SK-N-MC (cell line): ENCODE results near the gene SPECC1.

Source experiments
- EZH2 ChIP-seq: fragments of 200-600 bp; sonication (generic); IDR thresholded peaks from one replicate; pipeline ENCODE4 v1.6.1; 2017; ENCODE audit warnings: antibody characterized with exemption
- FOXP2 ChIP-seq: optimal IDR thresholded peaks from 2 replicates; pipeline ENCODE3; 2011; ENCODE audit warnings: mild to moderate bottlenecking, moderate library complexity; ENCODE audit not compliant: insufficient read depth; ENCODE audit errors: extremely low read length, control extremely low read depth
- POLR2AphosphoS5 ChIP-seq: IDR thresholded peaks from 2 replicates; pipeline ENCODE4 v1.6.1; 2012; ENCODE audit warnings: mild to moderate bottlenecking, low read depth, low read length, borderline replicate concordance

- TF ChIP-seq POLR2AphosphoS5: no peak
- TF ChIP-seq EZH2: no peak
- no peak for TF ChIP-seq FOXP2
Measured at GRCh38 chr17:20218272-20218671, 209.1 kb downstream of the SPECC1 start.
